Uterus (tissue), 4 donors: ENCODE data around the gene EPHA5. TPM values are rescaled to one million over a fixed set of nuclear protein-coding genes. Genes with fewer than 3 reads are reported as not detected.

Experiments used
- DNase-seq, 2 donors: peaks; one replicate each; pipeline ENCODE4 v3.0.0-alpha.2; 2019 to 2020
- H3K27ac ChIP-seq, 2 donors: fragments of 200-600 bp; sonication (generic); 1 replicate in 1 of 2; 2 replicates in 1 of 2; pipeline ENCODE4 v1.5.1; 2016 to 2018
- H3K27me3 ChIP-seq, 2 donors: fragments of 200-600 bp; sonication (generic); one replicate each; pipeline ENCODE4 v1.5.1; 2018 to 2019; ENCODE audit warnings: control low read depth in 1 of 2
- H3K36me3 ChIP-seq, 2 donors: fragments of 200-600 bp; sonication (generic); one replicate each; pipeline ENCODE4 v1.5.1; 2019; ENCODE audit warnings: control low read depth in 1 of 2
- H3K4me1 ChIP-seq, 2 donors: fragments of 200-600 bp; sonication (generic); one replicate each; pipeline ENCODE4 v1.5.1; 2018 to 2019; ENCODE audit warnings: control low read depth in 1 of 2
- H3K4me3 ChIP-seq, 2 donors: fragments of 200-600 bp; sonication (generic); 1 replicate in 1 of 2; 2 replicates in 1 of 2; pipeline ENCODE4 v1.5.1; 2018 to 2019; ENCODE audit warnings: mild to moderate bottlenecking in 1 of 2
- H3K9me3 ChIP-seq, 2 donors: fragments of 200-600 bp; sonication (generic); one replicate each; pipeline ENCODE4 v1.5.1; 2019; ENCODE audit warnings: control low read depth in 1 of 2
- POLR2A ChIP-seq, 2 donors: fragments of 450-650 bp; IDR thresholded peaks; one replicate each; pipeline ENCODE4 v1.6.1; 2016; ENCODE audit warnings: antibody characterized with exemption in 2 of 2, mild to moderate bottlenecking in 1 of 2, moderate library complexity in 1 of 2
- intact Hi-C: fragments of 100-400 bp; cut with DNase I; formaldehyde crosslinking; loops from one replicate; pipeline ENCODE4 v1.15.1; 2023; ENCODE audit warnings: low total_unique reads
- total RNA-seq, 4 donors: library from RNA; depleted of rRNA in 3 of 4; stranded (reverse); fragments of >200 nt in 3 of 4; gene quantifications; one replicate each; pipeline versions ENCODE4 v1.1.0 to v1.2.4, GENCODE V29; 2014 to 2023
- TF ChIP-seq, protein P1 (sequence below), 4 experiments: fragments of 200-600 bp in 2 of 4; fragments of 450-650 bp in 2 of 4; sonication (generic) in 2 of 4; IDR thresholded peaks; one replicate each; pipeline ENCODE4 v1.5.1; 2016 to 2019; ENCODE audit warnings: antibody characterized with exemption in 4 of 4, mild to moderate bottlenecking in 2 of 4, moderate library complexity in 1 of 4
- donor health status: DM: yes; HTN: yes; CAD: no.

EPHA5 gene
- total RNA-seq, 4 donors from 2014 or later: 1.2 to 10.4 TPM; not detected in 2

DNA sequence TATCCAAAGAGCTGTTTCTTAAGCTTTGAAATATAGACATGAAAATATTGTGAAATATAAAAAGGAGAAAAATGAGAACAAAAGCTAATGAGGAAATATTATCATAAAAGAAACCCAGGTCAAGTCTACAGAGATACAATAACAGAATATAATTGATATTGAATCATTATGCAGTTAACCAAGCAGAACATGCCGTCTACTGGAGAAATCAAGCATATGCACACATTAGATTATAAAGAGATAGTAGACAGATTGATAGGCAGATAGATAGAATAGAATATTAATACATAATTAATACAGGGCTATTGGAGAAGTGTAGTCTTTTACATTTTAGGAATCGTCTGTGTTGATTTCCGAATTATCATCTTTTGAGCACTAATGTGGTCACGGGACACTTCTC lies 208.5 kb downstream of the EPHA5 start:
- Histone ChIP-seq H3K27ac (no peak overlapping the region), H3K36me3 (no peaks in the 10 kb centered on the region), H3K27me3 (no peaks in the 10 kb centered on the region), H3K4me1 (no peaks in the 10 kb centered on the region), H3K4me3 (no peak overlapping the region), H3K9me3 (no peaks in the 10 kb centered on the region)
- no peak for TF ChIP-seq POLR2A (IDR thresholded peaks at IDR 0.05)
- TF ChIP-seq, protein P1, sequence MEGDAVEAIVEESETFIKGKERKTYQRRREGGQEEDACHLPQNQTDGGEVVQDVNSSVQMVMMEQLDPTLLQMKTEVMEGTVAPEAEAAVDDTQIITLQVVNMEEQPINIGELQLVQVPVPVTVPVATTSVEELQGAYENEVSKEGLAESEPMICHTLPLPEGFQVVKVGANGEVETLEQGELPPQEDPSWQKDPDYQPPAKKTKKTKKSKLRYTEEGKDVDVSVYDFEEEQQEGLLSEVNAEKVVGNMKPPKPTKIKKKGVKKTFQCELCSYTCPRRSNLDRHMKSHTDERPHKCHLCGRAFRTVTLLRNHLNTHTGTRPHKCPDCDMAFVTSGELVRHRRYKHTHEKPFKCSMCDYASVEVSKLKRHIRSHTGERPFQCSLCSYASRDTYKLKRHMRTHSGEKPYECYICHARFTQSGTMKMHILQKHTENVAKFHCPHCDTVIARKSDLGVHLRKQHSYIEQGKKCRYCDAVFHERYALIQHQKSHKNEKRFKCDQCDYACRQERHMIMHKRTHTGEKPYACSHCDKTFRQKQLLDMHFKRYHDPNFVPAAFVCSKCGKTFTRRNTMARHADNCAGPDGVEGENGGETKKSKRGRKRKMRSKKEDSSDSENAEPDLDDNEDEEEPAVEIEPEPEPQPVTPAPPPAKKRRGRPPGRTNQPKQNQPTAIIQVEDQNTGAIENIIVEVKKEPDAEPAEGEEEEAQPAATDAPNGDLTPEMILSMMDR (IDR thresholded peaks at IDR 0.05): no peak
- no peak for DNase-seq
- intact Hi-C loops: no loop called here

- intact Hi-C loops: no loop called here
- Histone ChIP-seq H3K9me3 (no peaks in the 10 kb centered on the region), H3K4me1 (no peaks in the 10 kb centered on the region), H3K27me3 (no peaks in the 10 kb centered on the region), H3K27ac (no peak overlapping the region), H3K4me3 (no peak overlapping the region), H3K36me3 (no peaks in the 10 kb centered on the region)
- no peak for TF ChIP-seq POLR2A (IDR thresholded peaks at IDR 0.05)
- TF ChIP-seq, protein P1 (IDR thresholded peaks at IDR 0.05): no peak
- no peak for DNase-seq
Measured at GRCh38 chr4:65457011-65457410, 213.3 kb downstream of the EPHA5 start.

DNA sequence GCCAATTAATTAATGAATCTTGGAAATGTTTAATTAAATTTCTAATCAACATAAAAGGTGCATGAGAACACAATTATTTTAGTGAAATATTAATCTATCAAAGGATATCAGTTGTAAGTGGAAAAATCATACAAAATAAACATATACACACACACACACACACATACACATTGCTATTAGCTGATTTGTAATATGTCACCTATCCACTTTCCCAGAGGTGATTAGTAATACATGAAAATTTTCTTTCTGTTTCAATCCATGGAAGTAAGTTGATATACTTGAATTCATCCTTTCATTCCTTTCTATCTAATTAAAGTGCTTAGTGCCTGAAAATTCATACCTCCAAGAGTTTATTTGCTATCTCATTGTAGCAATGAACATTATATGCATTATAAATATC lies 213.7 kb downstream of the EPHA5 start:
- H3K4me3 ChIP-seq: no peak overlapping the region
- no peaks in the 10 kb centered on the region for H3K9me3 ChIP-seq
- no peak for DNase-seq
- intact Hi-C loops: no loop called here
- H3K27ac ChIP-seq: no peak overlapping the region
- no peaks in the 10 kb centered on the region for H3K27me3 ChIP-seq
- no peak for TF ChIP-seq POLR2A (IDR thresholded peaks at IDR 0.05)
- TF ChIP-seq, protein P1 (IDR thresholded peaks at IDR 0.05): no peak
- H3K4me1 ChIP-seq: no peaks in the 10 kb centered on the region
- no peaks in the 10 kb centered on the region for H3K36me3 ChIP-seq

- Histone ChIP-seq H3K36me3 (no peaks in the 10 kb centered on the region), H3K27me3 (no peaks in the 10 kb centered on the region), H3K9me3 (no peaks in the 10 kb centered on the region), H3K27ac (no peak overlapping the region), H3K4me3 (no peak overlapping the region), H3K4me1 (no peaks in the 10 kb centered on the region)
- TF ChIP-seq, protein P1 (IDR thresholded peaks at IDR 0.05): no peak
- no peak for TF ChIP-seq POLR2A (IDR thresholded peaks at IDR 0.05)
- no peak for DNase-seq
- intact Hi-C loops: no loop called here
Measured at GRCh38 chr4:65453398-65453797, 216.9 kb downstream of the EPHA5 start.

- TF ChIP-seq, protein P1 (IDR thresholded peaks at IDR 0.05): no peak
- no peak for TF ChIP-seq POLR2A (IDR thresholded peaks at IDR 0.05)
- no peaks in the 10 kb centered on the region for H3K27me3 ChIP-seq
- no peaks in the 10 kb centered on the region for H3K36me3 ChIP-seq
- intact Hi-C loops: no loop called here
- H3K27ac ChIP-seq: no peak overlapping the region
- H3K9me3 ChIP-seq: no peaks in the 10 kb centered on the region
- H3K4me3 ChIP-seq: no peak overlapping the region
- no peak for DNase-seq
- H3K4me1 ChIP-seq: no peaks in the 10 kb centered on the region
Measured at GRCh38 chr4:65450899-65451298, 219.4 kb downstream of the EPHA5 start.
